Middle frontal gyrus (tissue), 1 donor: ENCODE data around the gene SYMPK.
A peak's percentile ranks its signal among the peaks of the same experiment; 100 is the strongest.

ENCODE experiments used
- DNase-seq: peaks from one replicate; pipeline ENCODE4 v3.0.0-alpha.2; 2015; ENCODE audit warnings: low spot score; ENCODE audit errors: extremely low spot score

Gene SYMPK

DNA sequence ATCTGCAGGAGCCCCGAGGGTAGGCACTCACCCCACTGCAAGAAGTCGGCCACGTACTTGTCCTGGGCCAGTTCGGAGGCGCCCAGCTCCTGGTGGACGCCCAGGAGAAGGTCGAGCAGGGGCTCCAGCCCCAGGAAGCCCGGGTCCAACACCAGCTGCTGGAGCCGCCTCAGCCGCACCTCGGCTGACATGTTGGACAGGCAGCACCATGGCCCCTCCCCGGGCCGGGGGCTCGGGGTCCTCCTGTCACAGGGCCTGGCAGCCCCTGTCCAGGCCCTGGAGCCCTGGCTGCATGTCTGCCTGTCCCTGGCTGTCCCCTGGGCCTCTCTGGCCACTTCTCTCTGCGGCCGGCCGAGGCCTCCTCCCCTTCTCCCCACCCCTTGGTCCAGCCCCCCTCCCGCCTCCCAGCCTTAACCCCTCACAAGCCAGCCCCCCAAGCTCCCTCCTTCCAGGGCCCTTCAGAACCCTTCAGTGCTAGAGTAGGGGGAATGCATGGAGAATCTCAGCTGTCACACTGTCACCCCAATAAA is 80.7 kb downstream of the SYMPK start, which contains the start of gene DMPK:
Gene DMPK, minus strand, starts transcription at position 329 of the 530 bp plus-strand sequence. Its CDS starts 138 bp downstream, at position 191.
- DNase-seq: no peak

DNA sequence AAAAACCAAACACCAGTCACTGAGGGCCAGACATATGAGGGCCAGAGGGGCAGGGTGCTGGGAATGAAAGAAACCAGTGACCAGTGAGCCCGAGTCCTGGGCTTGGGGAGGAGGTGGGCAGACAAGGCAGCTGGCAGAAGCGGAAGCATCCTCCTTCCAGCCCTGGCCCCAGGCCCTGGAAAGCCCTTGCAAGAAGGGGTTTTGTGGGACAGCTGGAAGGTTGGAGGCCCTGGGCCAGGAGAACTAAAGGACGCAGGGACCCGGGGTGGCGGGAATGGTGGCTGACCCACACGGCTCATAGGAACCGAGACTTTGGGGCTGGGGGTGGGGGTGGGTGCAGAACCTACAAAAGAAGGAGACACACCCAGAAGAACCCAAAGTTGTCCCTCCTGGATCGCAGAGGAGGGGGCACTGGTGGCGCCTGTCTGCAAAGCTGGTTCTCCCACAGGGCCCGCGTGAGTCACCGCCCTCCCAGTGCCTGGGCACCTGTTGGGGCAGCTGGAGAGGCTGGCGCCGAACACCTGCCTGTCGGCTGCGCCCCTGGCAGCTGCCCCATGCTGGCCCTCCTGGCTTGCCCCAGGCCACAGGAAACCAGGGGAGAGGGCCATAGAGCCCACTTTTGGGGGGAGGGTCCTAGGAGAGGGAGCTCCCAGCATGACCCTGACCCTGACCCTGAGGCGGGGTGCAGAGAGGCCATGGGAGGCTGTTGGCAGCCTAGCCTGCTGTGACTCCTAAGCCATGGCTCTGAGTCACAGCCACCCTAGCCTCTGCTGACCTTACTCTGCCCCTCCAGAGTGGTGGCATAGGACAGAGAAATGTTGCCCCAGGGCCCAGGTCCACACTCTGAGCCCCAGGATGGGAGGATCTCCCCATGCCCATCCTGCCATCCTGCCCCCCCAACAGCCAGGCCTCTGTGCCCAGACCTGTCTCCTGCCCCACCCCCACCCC is 81.5 kb downstream of the SYMPK start:
- DNase-seq: no peak

DNA sequence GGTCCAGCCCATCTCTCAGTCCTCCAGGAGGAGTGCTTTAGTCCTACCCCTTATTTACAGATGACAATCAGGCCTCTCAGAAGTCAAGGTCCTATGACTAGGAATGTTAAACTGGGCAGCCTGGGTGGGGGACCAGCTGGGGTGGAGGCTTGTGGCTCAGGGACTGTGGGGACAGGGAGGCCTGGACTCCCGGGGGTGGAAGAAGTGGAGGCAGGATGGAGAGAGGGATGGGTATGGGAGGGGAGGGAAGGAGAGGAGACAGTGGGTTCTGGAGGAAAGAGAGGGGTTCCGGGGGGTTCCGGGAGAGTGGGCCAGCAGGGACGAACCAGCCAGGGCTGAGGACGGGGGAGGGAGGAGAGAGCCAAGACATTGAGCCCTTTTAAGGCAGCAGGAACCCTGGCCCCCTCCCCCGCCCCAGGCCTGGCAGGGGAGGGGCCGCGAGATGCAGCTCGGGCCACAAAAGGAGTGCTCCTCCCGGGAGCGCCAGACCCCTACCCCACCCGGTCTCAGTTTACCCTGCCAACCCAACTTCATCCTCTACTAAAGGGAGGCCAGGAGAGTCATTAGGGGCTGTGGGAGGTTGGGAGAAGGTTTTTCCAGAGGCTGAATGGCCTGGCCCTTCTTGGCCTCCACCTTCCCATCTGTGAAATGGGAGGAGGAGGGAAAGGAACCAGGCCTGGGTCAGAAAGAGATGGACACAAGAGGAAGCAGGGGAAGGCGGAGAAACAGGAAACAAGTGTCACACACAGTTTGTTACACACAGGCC is 82.3 kb downstream of the SYMPK start:
- DNase-seq: no peak

- no peak for DNase-seq
These were observed 82.8 kb downstream of the SYMPK start for GRCh38 chr19:45780146-45780447.

- no peak for DNase-seq
These were observed 83.5 kb downstream of the SYMPK start for GRCh38 chr19:45779231-45780145.

- DNase-seq: no peak
These were observed 84.8 kb downstream of the SYMPK start for GRCh38 chr19:45778010-45778661.

- no peak for DNase-seq
These were observed 85.5 kb downstream of the SYMPK start for GRCh38 chr19:45777395-45777961.

GRCh38 chr19:45774765-45775164 is 88.2 kb downstream of the SYMPK start:
- no peak for DNase-seq

- DNase-seq: no peak
These were observed 89.6 kb downstream of the SYMPK start for GRCh38 chr19:45773384-45773783.

DNA sequence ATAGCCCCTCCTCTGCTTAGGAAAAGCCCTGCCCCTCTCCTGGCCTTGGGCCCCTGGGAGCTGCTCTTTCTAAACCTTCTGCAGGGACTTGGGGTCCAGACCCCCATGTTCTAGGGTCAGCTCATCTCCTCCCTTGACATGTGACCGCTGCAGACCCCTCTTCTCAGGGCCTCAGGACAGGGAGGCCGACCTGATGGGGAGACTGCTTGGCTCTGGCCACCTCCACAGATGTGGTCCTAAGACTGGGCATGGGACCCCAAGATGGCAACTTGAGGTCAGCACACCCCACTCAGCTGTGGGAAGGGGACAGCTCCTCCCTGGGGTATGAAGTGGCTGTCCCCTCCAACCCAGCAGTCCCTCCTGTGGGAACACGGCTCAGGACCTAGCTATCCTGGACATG is 90.0 kb downstream of the SYMPK start:
- no peak for DNase-seq

DNA sequence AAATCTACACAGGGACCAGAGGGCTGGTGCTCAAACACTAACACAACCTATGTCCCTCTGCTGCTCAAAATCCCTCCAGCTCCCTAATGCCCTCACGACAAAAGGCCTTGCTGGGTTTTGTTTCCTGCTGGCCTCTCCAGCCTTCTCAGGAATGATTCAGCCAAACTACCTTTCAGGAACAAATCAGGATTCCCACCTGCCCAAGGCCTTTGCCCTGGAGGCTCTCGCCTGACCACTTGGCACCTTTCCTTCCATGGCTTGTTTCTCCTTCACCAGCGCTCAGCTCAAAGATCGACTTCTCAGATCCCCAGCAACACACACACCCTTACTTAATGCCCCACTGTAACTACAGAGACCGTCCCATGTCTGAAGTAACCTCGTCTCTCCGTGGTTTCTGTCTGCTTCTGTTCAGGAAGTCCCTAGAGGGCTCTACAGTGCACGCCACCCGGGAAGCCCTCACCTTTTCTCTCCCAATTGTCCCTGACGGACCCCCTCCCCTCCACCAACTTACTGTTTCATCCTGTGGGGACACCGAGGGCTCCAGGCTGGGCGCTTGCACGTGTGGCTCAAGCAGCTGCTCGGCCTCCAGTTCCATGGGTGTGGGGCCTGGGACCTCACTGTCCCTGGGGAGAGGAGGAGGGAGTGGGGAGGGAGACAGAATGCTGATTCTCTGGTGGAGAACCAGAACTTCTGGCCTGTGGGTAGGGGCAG is 90.7 kb downstream of the SYMPK start:
- DNase-seq: no peak

DNA sequence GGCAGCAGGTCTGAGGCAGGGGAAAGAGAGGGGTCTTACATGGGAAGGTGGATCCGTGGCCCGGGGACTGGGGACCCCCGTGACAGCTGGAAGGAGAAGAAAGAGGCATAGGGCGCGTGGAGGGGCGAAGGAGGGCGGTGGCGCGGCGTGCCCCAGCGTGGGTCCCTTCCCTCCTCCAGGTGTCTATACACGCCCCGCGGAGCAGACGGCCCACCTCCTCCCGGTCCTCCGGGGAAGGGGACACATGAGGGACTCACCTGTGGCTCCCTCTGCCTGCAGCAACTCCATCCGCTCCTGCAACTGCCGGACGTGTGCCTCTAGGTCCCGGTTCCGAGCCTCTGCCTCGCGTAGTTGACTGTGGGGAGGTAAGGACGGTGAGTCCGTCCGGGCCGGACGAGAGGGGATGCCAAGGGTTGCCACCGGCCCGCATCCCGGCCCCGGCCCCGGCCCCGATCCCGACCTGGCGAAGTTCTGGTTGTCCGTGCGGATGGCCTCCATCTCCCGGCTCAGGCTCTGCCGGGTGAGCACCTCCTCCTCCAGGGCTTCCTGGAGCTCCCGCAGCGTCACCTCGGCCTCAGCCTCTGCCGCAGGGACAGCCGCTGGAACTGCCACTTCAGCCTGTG is 91.5 kb downstream of the SYMPK start:
- no peak for DNase-seq

DNA sequence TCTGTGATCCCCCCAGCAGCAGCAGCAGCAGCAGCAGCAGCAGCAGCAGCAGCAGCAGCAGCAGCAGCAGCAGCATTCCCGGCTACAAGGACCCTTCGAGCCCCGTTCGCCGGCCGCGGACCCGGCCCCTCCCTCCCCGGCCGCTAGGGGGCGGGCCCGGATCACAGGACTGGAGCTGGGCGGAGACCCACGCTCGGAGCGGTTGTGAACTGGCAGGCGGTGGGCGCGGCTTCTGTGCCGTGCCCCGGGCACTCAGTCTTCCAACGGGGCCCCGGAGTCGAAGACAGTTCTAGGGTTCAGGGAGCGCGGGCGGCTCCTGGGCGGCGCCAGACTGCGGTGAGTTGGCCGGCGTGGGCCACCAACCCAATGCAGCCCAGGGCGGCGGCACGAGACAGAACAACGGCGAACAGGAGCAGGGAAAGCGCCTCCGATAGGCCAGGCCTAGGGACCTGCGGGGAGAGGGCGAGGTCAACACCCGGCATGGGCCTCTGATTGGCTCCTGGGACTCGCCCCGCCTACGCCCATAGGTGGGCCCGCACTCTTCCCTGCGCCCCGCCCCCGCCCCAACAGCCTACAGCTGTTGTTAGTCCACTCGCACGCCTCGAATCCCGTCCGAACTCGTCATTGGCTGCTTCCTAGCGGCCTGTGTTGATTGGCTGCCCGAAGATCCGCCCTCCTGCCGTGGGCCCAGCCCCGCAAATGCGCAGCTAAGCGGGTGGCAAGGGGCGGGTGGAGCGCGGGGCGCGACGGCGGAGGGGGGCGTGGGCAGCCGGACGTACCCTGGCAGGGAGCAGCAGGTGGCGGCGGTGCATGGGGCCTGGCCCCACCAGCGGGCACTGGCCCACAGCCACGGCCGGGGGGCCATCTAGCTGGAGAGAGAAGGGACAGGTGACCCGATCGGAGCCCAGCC is 92.5 kb downstream of the SYMPK start:
- peak; percentile 62 for DNase-seq

- DNase-seq: no peak
These were observed 93.1 kb downstream of the SYMPK start for GRCh38 chr19:45769821-45770191.

- DNase-seq: peak; percentile 89
These were observed 93.8 kb downstream of the SYMPK start, which contains the start of gene SIX5 for GRCh38 chr19:45768984-45769782. TSS of gene SIX5 (minus strand) at chr19:45769252. CDS start at chr19:45768844, 408 bp downstream.

DNA sequence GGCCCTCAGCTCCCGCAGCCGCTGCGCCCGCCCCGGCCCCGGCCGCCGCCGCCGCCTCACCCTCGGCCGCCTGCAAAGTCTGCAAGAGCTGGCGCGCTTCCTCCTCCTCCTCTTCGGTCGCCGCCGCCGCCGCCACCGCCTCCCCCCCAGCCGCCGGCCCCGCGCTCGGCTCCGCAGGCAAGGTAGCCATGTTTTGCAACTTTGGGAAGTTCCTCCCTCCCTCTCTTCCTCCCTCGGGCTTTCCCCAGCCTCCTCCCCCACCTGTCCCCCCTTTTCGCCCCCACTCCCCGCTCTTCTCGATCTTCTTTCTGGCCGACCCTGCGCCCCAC is 94.3 kb downstream of the SYMPK start:
- no peak for DNase-seq

DNA sequence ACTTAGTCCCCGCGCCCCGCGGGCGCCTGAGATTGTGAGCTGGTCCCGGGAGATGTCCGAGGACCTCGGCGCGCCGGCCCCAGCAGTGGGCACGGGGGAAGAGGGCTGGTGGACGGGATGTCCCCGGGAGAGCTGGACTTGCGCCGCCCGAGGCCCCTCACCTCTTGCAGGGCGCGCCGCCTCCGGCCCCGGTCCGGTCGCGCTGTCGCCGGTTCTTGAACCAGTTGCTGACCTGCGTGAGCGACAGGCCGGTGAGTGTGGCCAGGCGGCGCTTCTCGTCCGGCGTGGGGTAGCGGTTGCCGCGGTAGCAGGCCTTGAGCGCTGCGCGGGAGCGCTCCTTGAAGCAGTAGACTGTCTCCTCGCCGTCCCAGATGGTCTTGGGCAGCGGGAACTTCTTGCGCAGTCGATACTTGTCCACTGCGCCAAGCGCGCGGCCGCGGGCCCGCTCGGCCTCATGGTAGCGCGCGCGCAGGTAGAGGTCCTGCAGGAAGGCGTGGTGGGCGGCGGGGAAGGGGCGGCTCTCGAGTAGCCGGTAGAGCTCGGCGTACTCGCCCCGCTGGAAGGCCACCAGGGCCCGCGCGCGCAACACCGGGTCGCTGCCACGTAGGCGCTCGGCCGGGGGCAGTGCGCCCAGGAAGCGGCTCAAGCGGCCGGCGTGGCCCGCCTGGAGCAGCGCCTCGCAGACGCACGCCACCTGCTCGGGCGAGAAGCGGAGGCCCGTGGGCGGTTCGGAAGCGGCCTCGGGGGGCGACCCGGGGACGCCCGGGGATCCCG is 94.9 kb downstream of the SYMPK start:
- peak; percentile 7 for DNase-seq
